Stimulated activated naive CD8-positive, alpha-beta T cell treated with anti-CD3 and anti-CD28 coated beads, Interleukin-15, Interleukin-2, amounts not matched to agents 100 ng/mL and 50 ng/mL, for 24 hours (primary cell): ENCODE data around the gene MBD3L4.

Experiments
- H3K27ac Mint-ChIP-seq: one replicate; pipeline ENCODE4 v1.8.0; 2021; ENCODE audit warnings: mild to moderate bottlenecking, mixed read lengths
- H3K27me3 Mint-ChIP-seq: one replicate; pipeline ENCODE4 v1.8.0; 2021; ENCODE audit warnings: mixed read lengths
- H3K36me3 Mint-ChIP-seq: one replicate; pipeline ENCODE4 v1.8.0; 2021; ENCODE audit warnings: low read depth, mixed read lengths
- H3K4me1 Mint-ChIP-seq: one replicate; pipeline ENCODE4 v1.8.0; 2021; ENCODE audit warnings: low read depth, mixed read lengths
- H3K4me3 Mint-ChIP-seq: one replicate; pipeline ENCODE4 v1.8.0; 2021; ENCODE audit warnings: mild to moderate bottlenecking, mixed read lengths
- H3K9me3 Mint-ChIP-seq: one replicate; pipeline ENCODE4 v1.8.0; 2021; ENCODE audit warnings: mixed read lengths

Gene MBD3L4

DNA sequence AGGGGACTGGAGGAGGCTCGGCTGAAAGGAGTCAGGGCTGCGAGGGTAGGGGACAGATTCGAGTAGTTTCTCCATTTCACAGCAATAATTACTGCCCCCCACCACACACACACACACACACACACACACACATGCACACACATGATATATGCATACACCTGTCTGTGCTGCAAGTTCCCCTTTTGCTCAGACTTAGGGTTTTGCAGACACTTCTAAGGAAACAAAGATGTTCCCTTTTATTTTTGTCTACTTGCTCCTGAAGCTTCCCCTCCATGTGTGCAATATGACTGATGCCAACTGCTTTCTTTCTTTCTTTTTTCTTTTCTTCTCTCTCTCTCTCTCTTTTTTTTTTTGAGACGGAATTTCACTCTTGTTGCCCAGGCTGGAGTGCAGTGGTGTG, 32.1 kb downstream of the MBD3L4 start:
- no peaks in the 10 kb centered on the region for H3K9me3 Mint-ChIP-seq
- no peak overlapping the region for H3K27ac Mint-ChIP-seq
- H3K36me3 Mint-ChIP-seq = no peaks in the 10 kb centered on the region
- peaks cover 33% of the 10 kb centered on the region for H3K4me1 Mint-ChIP-seq
- H3K27me3 Mint-ChIP-seq = no peaks in the 10 kb centered on the region
- no peak overlapping the region for H3K4me3 Mint-ChIP-seq

DNA sequence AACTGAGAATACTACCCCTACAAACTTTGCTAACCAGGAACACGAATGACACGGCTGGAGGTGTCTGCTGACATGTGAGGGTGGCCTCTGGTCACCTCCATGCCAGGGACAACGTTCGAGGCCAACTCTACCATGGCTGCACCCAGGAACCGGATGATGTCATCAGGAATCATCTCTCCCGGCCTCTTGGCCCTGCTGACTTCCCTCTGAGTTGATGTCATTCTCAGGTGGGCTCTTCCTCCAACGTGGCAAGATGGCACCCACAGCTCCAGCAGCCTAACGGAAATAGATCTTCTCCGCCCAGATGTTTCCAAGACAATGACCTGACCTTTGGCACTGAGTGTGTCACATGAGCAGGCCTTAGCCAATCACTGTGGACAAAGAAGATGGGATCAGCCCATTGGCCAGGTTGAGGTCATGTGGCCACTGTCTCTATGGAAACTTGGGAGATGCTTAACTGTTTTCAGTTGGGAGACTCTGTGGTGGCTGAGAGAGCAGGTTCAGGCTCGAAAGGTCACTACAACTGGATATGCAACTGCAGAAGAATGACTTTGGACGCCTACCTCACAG, 33.8 kb downstream of the MBD3L4 start:
- H3K27ac Mint-ChIP-seq = no peak overlapping the region
- H3K36me3 Mint-ChIP-seq = no peaks in the 10 kb centered on the region
- H3K4me1 Mint-ChIP-seq = peaks cover 30% of the 10 kb centered on the region
- H3K4me3 Mint-ChIP-seq = no peak overlapping the region
- H3K9me3 Mint-ChIP-seq = no peaks in the 10 kb centered on the region
- no peaks in the 10 kb centered on the region for H3K27me3 Mint-ChIP-seq

DNA sequence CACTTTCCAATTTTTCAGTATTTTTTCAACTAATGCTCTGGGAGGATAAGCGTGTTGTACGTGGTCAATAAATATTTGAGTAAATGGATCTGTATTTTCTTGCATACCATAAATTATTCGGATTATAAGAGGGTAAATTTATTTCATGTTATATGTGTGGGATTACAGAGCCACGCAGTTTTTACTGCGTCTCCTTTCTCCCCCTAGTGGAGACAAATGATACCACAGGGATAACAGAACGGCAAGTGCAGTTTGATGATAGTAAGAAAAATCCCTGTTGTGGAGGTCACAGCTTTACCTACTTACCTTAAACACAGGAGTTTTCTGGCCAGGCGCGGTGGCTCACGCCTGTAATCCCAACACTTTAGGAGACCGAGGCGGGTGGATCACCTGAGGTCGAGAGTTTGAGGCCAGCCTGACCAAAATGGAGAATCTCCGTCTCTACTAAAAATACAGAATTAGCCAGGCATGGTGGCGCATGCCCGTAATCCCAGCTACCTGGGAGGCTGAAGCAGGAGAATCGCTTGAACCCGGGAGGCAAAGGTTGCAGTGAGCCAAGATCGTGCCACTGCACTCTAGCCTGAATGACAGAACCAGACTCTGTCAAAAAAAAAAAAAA, 35.6 kb downstream of the MBD3L4 start:
- Mint-ChIP-seq H3K36me3 (no peaks in the 10 kb centered on the region), H3K27me3 (no peaks in the 10 kb centered on the region), H3K27ac (no peak overlapping the region), H3K4me1 (peaks cover 16% of the 10 kb centered on the region), H3K9me3 (no peaks in the 10 kb centered on the region), H3K4me3 (no peak overlapping the region)

DNA sequence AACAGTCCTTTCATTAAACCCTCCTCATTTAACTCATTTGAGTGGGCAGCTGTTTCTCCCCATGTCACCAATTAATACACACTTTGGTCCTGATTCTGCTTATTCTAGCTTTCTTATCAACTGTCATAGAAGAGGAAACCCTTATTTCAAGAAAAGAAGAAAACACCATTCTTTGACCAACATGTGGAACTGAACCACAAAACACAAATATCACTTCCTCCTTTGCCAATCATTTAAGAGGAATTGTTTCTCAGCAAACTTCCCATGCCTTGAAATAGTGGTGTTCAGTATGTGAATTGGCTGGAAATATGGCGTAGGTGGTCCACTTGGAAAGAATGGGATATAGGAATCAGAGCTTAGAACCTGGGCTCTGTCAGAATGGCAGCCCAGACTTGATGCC, 39.2 kb downstream of the MBD3L4 start:
- peaks cover 7% of the 10 kb centered on the region for H3K9me3 Mint-ChIP-seq
- no peaks in the 10 kb centered on the region for H3K27me3 Mint-ChIP-seq
- H3K4me1 Mint-ChIP-seq = peaks cover 6% of the 10 kb centered on the region
- H3K27ac Mint-ChIP-seq = no peak overlapping the region
- no peaks in the 10 kb centered on the region for H3K36me3 Mint-ChIP-seq
- H3K4me3 Mint-ChIP-seq = no peak overlapping the region

DNA sequence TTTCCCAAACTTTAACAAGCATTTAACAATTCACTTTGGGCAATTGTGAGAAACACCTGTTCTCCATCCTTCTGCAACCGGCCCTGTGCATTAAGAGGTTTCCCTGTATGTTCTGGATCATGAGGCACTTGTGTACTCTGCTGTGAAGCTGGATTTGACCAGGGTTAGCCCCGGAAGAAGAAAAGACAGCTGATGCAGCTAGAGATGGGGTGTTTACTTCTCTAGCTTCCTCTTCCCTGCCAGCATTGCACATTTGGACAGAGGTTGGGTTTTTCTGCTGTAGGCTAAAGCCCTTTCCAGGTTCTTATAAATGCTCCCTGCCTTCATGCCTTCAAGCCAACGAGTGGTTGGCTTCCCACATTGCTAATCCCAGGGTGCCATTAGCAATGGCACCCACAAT, 39.6 kb downstream of the MBD3L4 start:
- Mint-ChIP-seq H3K27ac (no peak overlapping the region), H3K4me1 (peaks cover 6% of the 10 kb centered on the region), H3K4me3 (no peak overlapping the region), H3K27me3 (no peaks in the 10 kb centered on the region), H3K9me3 (peaks cover 7% of the 10 kb centered on the region), H3K36me3 (peaks cover 2% of the 10 kb centered on the region)

- Mint-ChIP-seq H3K27ac (no peak overlapping the region), H3K4me3 (no peak overlapping the region), H3K9me3 (peaks cover 11% of the 10 kb centered on the region), H3K36me3 (peaks cover 6% of the 10 kb centered on the region), H3K4me1 (peaks cover 6% of the 10 kb centered on the region), H3K27me3 (no peaks in the 10 kb centered on the region)
Observed at GRCh38 chr19:6999933-7000332, 40.0 kb downstream of the MBD3L4 start.

- Mint-ChIP-seq H3K4me3 (no peak overlapping the region), H3K27ac (no peak overlapping the region), H3K4me1 (peaks cover 6% of the 10 kb centered on the region), H3K9me3 (peaks cover 14% of the 10 kb centered on the region), H3K36me3 (peaks cover 8% of the 10 kb centered on the region), H3K27me3 (no peaks in the 10 kb centered on the region)
Observed at GRCh38 chr19:6997679-6998445, 42.1 kb downstream of the MBD3L4 start.

DNA sequence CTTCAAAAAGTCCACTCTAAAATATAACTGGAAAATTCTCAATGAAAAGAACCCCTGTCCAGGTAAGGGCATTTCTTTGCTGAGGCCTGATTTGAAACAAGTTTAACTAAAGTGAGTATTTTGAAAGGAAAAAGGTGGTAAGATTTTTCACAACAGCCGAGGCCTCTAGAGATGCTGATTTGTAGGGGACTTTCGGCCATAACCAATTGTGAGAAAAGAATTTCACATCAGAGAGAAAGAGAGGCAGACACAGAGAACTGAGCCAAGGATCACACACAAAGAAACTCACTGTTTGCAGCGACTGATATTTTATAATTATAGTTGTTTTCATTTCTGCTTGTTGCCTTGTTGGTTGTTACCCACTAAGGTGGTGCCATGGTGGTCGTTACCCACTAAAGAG, 43.2 kb downstream of the MBD3L4 start:
- Mint-ChIP-seq H3K36me3 (peaks cover 8% of the 10 kb centered on the region), H3K27me3 (no peaks in the 10 kb centered on the region), H3K9me3 (peaks cover 14% of the 10 kb centered on the region), H3K4me1 (peaks cover 6% of the 10 kb centered on the region), H3K27ac (no peak overlapping the region), H3K4me3 (no peak overlapping the region)

DNA sequence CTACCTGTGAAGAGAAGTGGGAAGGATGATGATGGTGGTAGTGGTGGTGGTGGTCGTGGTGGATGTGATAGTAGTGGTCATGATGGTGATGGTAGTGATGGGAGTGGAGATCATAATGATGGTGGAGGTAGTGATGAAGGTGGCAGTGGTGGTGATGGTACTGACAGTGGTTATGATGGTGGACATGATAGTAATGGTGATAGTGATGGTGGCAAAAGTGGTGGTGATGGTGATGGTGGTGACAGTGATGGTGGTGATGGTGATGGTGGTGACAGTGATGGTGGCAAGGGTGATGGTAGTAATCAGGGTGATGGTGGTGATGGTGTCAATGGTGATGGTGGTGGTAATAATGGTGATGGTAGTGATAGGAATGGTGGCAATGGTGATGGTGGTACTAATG, 44.9 kb downstream of the MBD3L4 start:
- Mint-ChIP-seq H3K4me3 (no peak overlapping the region), H3K36me3 (peaks cover 8% of the 10 kb centered on the region), H3K9me3 (peaks cover 14% of the 10 kb centered on the region), H3K4me1 (peaks cover 6% of the 10 kb centered on the region), H3K27ac (peak overlapping the region; percentile 54), H3K27me3 (no peaks in the 10 kb centered on the region)

DNA sequence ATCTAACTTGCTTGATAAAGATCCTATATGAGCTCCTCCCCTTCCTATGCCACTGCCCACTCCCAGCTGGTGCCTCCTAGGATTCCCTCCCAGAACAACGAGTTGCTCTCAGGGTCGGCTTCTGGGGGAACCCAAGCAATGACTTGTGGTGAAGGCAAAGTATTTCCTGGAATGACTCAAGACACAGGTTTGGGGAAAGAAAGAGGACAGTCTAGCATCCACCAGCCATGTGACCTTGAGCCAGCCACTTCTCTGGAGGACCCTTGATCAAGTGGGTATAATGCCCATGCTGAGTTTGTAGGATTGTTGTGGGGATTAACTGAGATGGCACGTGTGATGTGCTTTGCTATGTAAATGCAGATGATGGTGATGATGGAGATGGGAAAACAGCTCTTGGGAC, 51.7 kb downstream of the MBD3L4 start:
- Mint-ChIP-seq H3K36me3 (peaks cover 11% of the 10 kb centered on the region), H3K27me3 (no peaks in the 10 kb centered on the region), H3K4me1 (no peaks in the 10 kb centered on the region), H3K4me3 (no peak overlapping the region), H3K27ac (no peak overlapping the region), H3K9me3 (peaks cover 20% of the 10 kb centered on the region)

DNA sequence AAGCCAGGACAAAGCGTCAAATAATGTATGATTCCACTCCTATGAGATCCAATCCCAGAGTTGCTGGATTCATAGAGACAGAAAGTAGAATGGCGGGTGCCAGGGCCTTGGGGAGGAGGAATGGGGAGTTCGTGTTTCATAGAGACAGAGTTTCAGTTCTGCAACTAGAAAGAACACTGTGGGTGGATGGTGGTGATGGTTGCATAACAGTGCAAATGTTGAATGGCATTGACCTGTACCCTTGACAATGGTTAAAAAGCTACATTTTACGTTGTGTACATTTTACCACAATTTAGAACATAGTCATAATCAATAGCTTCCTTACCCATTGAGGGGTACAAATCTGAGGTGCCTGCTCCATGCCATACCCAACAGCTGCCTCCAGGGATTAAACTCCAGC, 52.1 kb downstream of the MBD3L4 start:
- Mint-ChIP-seq H3K27me3 (no peaks in the 10 kb centered on the region), H3K27ac (no peak overlapping the region), H3K4me3 (no peak overlapping the region), H3K9me3 (peaks cover 23% of the 10 kb centered on the region), H3K36me3 (peaks cover 11% of the 10 kb centered on the region), H3K4me1 (no peaks in the 10 kb centered on the region)
